ENCODE measurements around the gene GTSE1.

The GTSE1 gene

DNA sequence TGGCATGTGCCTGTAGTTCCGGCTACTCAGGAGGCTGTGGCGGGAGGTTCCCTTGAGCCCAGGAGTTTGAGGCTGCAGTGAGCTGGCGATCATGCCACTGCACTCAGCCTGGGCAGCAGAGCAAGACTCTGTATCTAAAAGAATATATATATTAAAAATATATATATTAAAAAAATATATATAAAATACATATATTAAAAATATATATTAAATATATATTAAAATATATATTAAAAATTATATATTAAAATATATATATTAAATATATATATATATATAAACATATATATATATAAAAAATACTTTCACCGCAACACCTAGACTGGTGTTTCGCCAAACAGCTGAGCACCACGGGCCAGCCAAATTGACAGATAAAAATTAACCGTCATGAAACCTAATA lies 20.1 kb upstream of the GTSE1 start:
- TF ChIP-seq CTCF (IDR thresholded peaks at IDR 0.05), result no peak
- TF ChIP-seq ZFX (IDR thresholded peaks at IDR 0.05; ENCODE audit: borderline replicate concordance), result no peak
- no peak overlapping the region for H3K27ac ChIP-seq

GRCh38 chr22:46278656-46279645 lies 17.7 kb upstream of the GTSE1 start:
- H3K27ac ChIP-seq, result no peak overlapping the region
- TF ChIP-seq ZFX (IDR thresholded peaks at IDR 0.05; ENCODE audit: borderline replicate concordance), result no peak

GRCh38 chr22:46280063-46280817 lies 16.4 kb upstream of the GTSE1 start:
- TF ChIP-seq CTCF (IDR thresholded peaks at IDR 0.05) (no peak), ZFX (IDR thresholded peaks at IDR 0.05; ENCODE audit: borderline replicate concordance) (no peak)
- H3K27ac ChIP-seq, result no peak overlapping the region

- no peak overlapping the region for H3K27ac ChIP-seq
- TF ChIP-seq CTCF (IDR thresholded peaks at IDR 0.05), result no peak
These were observed 15.6 kb upstream of the GTSE1 start for GRCh38 chr22:46280999-46281623.

GRCh38 chr22:46281866-46282678 lies 14.6 kb upstream of the GTSE1 start:
- TF ChIP-seq CTCF (IDR thresholded peaks at IDR 0.05), result no peak
- no peak for TF ChIP-seq ZFX (IDR thresholded peaks at IDR 0.05; ENCODE audit: borderline replicate concordance)
- H3K27ac ChIP-seq, result no peak overlapping the region

DNA sequence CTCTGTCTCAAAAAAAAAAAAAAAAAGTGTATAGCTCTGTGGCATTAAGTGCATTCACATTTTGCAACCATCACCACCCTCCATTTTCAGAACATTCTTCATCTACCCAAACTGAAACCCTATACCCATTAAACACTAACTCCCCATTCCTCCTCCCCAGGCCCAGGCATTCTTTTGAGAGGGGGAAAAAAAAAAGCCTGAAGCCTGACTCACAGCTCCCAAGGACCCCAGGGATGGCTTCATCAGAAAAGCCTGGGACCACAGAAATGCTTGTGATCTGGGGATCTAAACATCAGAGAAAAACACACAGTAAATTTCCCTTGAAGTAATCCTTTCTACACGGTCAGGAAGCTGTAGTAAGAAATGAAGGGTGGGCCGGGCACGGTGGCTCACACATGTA lies 10.7 kb upstream of the GTSE1 start:
- TF ChIP-seq ZFX (IDR thresholded peaks at IDR 0.05; ENCODE audit: borderline replicate concordance) (no peak), CTCF (IDR thresholded peaks at IDR 0.05) (no peak)
- H3K27ac ChIP-seq, result no peak overlapping the region
